SK-N-SH treated with all-trans-retinoic acid at 6 μM for 48 hours (cell line): ENCODE data around the gene C2CD5.

ENCODE experiments used
- CREB5 ChIP-seq: fragments of 250-450 bp; sonication (Bioruptor Pico); IDR thresholded peaks from 2 replicates; pipeline ENCODE4 v1.5.1; 2020; ENCODE audit warnings: low read depth, mild to moderate bottlenecking, moderate library complexity
- GLIS3 ChIP-seq: fragments of 250-450 bp; sonication (Bioruptor Pico); IDR thresholded peaks from 2 replicates; pipeline ENCODE4 v1.5.0; 2020; ENCODE audit warnings: mild to moderate bottlenecking, moderate library complexity
- OSR1 ChIP-seq: fragments of 250-450 bp; sonication (Bioruptor Pico); IDR thresholded peaks from 2 replicates; pipeline ENCODE4 v1.8.0; 2022; ENCODE audit warnings: moderate library complexity, mild to moderate bottlenecking, inconsistent platforms
- PATZ1 ChIP-seq: fragments of 250-450 bp; sonication (Bioruptor Pico); IDR thresholded peaks from 2 replicates; pipeline ENCODE4 v1.8.0; 2020; ENCODE audit warnings: mild to moderate bottlenecking, moderate library complexity, borderline replicate concordance
- PPARA ChIP-seq: fragments of 250-450 bp; sonication (Bioruptor Pico); IDR thresholded peaks from 2 replicates; pipeline ENCODE4 v1.5.0; 2020; ENCODE audit warnings: mild to moderate bottlenecking, borderline replicate concordance

GRCh38 chr12:22412581-22412980, 131.8 kb downstream of the C2CD5 start:
- no peak for TF ChIP-seq CREB5 (CRISPR knock-in tag)
- no peak for TF ChIP-seq PATZ1
- TF ChIP-seq OSR1 (CRISPR knock-in tag) = no peak
- no peak for TF ChIP-seq PPARA
- TF ChIP-seq GLIS3 (CRISPR knock-in tag) = no peak
